ENCODE results near the gene AIPL1.

- TF ChIP-seq CTCF (IDR thresholded peaks at IDR 0.05 in 4 of 5, conservative IDR thresholded peaks at IDR 0.05 in 1 of 5) = no peak
- no peak for TF ChIP-seq POLR2A (IDR thresholded peaks at IDR 0.05)
These were observed 41.9 kb upstream of the AIPL1 start for GRCh38 chr17:6476810-6477179.
